HG03159 (cell line): Measurements from ENCODE around the gene KAZALD1.

Source experiments
- ATAC-seq: cut with Tn5 transposase; IDR thresholded peaks from one replicate; pipeline ENCODE4 v1.9.1; 2021; ENCODE audit warnings: mild to moderate bottlenecking, moderate library complexity; ENCODE audit not compliant: unreplicated experiment

The KAZALD1 gene

DNA sequence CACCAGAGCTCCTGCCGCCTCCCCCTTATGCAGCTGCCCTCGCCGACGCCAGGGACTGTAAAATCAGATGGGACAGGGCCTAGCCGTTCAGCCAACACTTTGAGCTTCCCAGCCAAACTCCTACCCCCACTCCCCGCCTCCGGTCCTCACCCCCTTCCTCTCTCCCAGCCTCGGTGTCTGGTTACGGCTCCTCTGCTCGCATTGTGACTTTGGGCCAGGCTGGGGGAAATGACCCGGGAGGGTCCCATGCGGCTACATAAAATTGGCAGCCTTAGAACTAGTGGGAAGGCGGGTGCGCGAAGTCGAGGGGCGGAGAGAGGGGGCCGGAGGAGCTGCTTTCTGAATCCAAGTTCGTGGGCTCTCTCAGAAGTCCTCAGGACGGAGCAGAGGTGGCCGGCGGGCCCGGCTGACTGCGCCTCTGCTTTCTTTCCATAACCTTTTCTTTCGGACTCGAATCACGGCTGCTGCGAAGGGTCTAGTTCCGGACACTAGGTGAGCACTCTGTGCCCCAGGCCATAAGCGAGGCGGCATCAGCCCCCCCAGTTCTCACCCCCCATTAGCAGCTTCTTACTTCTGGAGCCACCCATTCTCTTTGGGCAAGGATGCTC is at the start of gene KAZALD1:
KAZALD1 (plus strand) TSS at position 366 of the 608 bp plus-strand sequence. CDS start 604 bp downstream, outside the sequence.
- ATAC-seq, result no peak

DNA sequence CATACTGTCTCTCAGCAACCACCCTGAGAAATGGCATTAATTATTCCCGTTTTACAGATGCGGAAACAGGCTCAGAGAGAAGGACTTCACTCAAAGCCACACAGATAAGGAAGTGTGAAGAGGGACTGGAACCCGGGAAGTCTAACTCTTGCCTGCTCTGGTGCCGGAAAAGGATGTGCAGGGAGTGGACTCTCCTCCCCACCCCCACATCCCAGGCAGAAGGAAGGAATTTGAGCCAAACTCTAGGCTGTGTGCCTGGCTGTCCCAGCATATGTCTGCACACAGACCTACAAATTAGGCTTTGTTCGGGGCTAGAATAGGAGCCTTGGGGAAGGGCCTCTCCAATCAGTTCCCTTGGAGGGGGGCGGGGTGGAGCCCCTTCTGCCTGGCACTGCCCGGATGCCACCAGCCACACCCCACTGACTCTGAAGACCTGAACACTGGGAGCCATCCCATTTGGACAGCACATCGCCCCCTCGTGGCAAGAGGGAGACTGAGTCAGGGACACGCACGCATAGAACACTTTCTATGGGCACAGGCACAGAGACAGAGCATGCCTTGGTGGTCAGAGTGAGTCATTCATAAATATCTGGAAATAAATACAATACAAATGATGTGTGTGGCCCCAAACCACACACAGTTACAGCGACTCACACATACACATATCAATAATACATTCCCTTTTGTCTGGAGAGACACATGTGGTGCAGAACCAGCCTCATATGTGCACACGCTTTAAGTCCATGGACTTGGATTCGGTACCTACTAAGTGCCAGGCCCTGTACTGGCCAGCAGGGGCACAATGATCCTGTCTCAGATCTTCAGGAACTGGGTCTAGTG is 49.0 kb upstream of the KAZALD1 start:
- peak; percentile 78 for ATAC-seq

DNA sequence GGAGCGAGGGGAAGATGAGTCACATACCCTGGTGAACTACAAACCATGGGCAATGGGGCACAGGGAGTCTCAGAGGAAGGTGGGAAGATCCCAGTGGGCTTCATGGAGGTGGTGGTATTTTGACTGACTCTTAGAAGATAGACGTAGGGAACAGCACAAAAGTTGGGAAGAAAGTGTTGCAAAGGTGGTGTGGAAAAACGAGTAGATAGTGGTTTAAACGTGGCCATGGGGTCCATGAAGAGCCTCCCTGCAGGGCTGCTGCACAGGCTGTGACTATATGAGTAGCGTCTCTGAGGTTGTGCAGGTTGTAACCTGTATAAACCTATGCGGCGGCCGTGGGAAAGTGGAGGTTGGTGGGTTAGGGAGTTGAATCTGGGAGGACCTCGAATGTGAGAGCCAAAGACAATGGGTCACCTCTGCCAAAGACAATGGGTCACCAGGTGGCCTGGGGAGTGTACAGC is 48.4 kb upstream of the KAZALD1 start:
- ATAC-seq, result no peak

GRCh38 chr10:101014230-101014884 is 47.4 kb upstream of the KAZALD1 start:
- ATAC-seq, result no peak

DNA sequence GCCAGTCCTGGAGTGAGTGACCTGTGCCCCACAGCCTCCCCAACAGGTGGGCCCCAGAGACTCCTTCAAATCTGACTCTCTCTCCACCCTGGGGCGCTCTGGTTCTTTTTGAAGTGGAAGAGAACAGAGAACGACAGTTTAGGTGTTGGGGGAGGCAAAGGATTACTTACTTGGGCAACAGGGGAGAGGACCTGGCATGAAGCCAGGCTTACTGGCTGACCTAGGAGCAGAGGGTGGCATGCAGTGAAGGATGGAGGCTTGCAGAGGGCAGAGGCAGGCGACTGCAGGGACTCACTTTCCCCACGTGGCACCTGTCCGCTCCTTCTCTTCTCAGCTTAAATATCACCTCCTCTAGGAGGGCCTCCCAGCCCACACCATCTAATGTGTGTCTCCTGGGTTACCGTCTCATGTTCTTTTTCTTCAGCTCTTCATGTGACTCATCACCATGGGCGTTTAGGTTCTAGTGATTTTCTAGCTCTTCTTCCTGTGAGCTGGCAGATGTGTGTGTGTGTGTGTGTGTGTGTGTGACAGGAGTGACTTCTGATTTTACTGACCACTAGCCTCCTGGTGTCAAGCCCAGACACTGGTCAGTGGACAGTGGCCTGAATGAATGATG is 46.7 kb upstream of the KAZALD1 start:
- no peak for ATAC-seq

GRCh38 chr10:101015582-101015973 is 46.2 kb upstream of the KAZALD1 start:
- no peak for ATAC-seq

DNA sequence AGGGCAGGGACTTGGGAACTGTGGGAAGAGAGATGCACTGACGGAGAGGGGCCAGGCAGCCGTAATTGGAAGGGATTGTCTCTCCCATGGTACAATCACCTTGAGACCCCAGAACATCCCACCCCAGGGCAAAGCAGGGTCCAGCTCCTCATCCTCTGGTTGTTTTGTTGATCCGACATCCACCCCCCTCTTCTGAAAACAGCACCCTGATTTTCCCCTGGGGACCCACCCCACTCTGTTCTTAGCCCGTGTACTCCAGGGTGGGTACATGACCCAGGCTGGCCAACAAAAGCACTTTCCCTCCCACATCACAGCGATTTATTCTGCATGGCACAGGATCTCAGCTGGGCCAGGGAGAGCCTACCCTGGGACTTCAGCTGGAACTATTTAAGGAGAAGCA is 45.0 kb upstream of the KAZALD1 start:
- ATAC-seq, result no peak

GRCh38 chr10:101018118-101018599 is 43.6 kb upstream of the KAZALD1 start:
- no peak for ATAC-seq

DNA sequence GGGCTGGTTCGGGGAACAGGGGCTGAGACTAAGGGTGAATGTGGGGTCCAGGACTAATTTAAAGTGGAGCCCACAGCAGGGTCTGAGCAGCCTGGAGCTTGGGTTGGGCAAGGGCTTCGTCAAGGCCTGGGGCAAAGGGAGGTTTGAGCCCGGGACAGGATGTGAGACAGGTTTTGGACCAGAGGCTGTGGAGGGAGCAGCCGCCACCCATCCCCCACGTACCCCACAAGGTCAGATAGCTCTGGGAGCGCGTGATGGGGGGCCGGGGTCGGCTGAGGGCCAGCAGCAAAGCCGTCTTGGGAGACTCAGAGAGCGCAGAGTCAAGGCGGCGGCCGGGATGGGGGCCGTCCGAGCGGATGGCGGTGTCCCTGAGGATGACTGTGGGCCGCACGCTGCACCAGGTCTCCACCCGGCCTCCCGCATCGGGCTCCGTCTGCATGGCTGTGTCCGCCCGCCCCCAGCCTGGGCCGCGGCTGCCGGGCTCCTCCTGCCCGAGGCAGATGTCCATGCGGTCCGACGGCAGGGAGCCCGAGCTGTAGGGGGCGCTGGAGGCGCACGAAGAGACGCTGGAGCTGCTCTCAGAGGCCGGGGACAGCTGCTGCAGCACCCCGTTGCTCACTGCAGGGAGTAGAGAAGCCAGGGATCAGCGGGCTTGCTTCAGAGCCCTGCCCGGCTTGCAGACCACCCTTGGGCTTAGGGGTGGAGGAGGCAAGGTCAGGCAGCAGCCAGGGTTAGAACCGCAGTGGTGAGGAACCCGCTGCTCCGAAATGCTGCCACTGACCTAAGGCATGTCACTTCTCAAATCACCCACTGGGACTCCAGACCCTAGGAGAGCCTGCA is 43.0 kb upstream of the KAZALD1 start:
- no peak for ATAC-seq

DNA sequence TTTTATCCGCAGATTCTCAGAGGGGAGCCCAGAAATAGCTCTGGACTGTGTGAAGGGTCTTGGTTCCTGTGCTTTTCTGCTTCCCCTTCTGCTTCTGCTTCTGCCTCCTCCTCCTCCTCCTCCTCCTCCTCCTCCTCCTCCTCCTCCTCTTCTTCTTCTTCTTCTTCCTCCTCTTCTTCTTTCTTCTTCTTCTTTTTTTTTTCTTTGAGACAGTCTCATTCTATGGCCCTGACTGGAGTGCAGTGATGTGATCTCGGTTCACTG is 42.4 kb upstream of the KAZALD1 start:
- ATAC-seq, result no peak

DNA sequence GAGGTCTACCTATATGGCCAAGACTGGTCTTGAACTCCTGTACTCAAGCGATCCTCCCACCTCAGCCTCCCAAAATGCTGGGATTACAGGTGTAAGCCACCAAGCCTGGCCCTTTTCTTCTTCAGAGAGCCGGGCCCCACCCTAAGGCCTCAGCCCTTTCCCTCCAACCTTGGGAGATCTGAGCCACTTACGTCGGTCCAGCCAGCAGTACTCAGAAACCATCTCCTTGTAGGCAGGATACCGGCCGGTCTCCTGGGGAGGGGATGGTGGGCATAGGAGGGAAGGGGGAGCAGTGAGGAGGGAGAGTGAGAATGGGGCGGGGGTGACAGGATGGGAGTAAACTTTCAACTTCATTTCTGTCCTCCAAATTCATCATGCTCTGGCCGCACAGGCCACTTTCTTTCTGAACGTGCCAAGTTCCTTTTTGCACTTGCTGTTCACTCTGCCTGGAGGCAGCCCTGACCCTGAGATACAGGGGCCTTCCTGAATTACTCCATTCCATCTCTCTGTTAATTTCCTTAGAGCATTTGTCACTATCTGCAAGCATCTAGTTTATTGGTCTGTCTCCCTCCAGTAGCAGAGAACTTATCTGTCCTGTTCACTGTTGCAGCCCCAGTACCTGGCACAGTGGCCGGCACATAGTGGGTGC is 41.2 kb upstream of the KAZALD1 start:
- no peak for ATAC-seq

- ATAC-seq, result no peak
These were observed 40.5 kb upstream of the KAZALD1 start for GRCh38 chr10:101021239-101021638.

GRCh38 chr10:101021692-101022251 is 40.0 kb upstream of the KAZALD1 start:
- no peak for ATAC-seq

DNA sequence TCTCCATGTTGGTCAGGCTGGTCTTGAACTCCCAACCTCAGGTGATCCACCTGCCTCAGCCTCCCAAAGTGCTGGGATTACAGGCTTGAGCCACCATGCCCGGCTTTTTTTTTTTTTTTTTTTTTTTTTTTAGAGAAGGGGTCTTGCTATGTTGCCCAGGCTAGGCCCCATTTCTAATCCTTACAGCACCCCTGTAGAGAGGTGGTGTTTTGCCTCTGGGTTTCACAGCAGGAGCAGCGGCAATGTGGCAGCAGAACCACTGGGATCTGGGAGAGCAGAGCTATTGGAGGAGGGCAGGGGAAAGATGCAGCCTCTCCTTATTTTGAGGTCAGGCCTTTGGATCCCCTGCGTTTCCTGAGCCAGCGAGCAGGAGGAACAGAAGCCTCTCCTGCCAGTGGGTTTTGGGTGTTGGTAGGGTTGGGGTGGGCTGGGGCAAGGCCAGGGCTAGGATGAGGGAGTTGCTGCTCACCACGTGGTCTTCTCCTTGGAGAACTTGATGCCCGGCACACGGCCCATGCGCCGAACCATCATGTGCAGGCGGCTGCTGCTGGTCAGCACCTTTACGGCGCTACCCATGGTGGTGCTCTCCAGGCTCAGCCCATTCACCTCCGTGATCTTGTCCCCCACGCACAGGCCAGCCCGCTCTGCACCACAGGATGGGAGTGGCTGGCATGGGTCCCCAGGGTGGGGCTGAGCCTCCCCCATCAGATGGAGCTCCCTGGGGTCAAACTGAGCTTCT is 38.7 kb upstream of the KAZALD1 start:
- ATAC-seq, result no peak

DNA sequence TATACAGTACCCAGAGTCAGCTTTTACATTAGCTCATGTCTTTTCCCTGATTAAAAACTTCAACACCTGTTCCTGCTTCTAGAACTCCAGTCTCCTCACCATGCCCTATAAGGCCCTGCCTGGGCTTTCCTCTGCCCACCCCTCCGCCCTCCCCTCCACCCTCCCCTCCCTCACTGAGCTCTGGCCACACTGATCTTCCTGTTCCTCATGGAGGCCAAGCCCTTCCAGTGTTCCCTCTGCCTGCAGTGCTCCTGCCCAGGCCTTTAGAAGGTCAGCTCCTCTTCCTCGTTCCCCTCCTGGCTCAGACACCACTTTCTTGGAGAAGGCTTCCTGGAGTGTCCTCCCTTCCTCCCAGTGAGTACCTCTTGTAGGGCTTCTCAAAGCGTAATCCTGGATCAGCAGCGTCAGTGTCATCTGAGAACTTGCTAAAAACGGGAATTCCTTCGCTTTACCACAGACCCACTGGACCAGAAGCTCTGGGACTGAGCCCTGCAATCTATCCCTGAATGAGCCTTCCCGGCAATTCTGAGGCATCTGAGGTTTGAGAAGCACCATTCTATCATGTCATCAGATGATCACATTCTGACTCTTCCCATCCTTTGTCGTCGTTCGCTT is 34.6 kb upstream of the KAZALD1 start:
- no peak for ATAC-seq

GRCh38 chr10:101028446-101029337 is 33.1 kb upstream of the KAZALD1 start:
- ATAC-seq, result no peak

- ATAC-seq, result no peak
These were observed 32.1 kb upstream of the KAZALD1 start for GRCh38 chr10:101029520-101030295.
